GM19455 (cell line): Measurements from ENCODE around the gene IL1RAPL1.

Source experiments
- ATAC-seq: cut with Tn5 transposase; IDR thresholded peaks from one replicate; pipeline ENCODE4 v1.9.1; 2021; ENCODE audit not compliant: unreplicated experiment

IL1RAPL1 gene

DNA sequence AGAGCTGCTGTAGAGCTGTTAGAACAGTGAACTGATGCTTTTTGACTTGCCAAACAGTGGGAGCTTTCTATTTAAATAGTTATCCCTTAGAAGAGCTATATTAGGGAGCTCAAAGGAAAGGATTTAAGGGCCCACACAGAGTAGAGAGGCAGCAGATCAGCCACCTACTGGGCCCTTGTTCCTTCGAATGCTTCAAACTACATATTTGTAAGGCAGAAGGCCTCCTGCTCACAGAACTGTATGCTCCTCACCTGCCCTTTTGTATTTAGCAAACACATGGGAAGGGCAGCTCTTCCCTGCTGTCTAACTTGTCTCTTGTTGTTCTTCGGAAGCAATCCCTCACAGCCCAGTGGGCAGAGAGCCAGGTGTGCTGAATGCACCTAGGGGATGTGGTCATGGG, 38.0 kb downstream of the IL1RAPL1 start:
- ATAC-seq, result no peak

DNA sequence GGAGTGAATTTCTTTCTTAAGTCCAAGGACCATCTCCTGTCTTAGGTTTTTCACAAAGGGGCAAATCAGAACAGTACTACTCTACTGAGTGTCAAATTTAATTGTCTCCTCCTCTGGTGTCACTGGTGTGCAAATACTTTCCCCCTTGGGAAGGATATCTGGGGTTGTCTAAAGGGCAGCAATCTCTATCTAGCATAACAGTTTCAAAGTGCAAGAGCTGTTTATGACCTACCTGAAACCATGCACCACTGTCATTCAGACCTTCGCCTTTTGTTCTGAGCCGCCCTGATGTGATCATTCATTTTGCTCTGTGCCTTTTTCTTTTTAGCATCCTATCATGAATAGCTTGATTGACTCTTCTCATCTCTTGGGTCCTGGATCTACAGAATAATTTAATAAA, 39.3 kb downstream of the IL1RAPL1 start:
- no peak for ATAC-seq

DNA sequence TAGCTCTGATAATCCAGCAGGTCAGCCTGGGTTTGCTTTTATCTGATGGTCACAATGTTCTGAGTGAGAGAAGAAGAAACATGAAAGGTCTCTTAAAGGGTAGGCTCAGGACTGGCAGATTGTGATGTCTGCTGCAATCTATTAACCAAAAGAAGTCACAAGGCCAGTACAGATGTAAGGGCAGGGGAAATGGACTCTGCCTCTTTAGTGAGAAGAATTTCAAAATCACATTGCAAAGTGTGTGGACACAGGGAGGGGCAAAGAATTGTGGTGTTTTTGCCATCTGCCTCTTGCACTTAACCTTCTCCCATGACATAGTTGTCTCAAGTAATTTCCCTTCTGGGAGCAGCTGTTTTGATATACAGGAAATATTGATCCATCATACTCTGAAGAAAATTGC, 40.9 kb downstream of the IL1RAPL1 start:
- ATAC-seq, result no peak

DNA sequence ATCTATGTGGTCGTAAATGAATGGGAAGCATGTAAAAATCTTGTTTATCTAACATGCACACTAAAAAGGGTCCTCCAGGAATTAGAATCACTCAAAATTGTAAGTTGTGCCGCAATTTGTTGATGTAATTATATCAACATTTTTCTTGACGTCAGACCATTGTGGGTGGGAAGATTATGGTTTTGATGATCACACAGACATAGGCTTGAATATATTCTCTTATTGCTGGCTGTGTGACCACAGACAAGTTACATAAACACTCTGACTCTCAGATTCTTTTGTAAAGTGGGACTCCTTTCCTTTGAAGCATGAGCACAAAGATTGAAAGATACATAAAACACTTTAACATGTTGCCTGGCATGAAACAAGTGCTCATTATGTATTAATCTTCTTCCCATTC, 51.5 kb downstream of the IL1RAPL1 start:
- ATAC-seq, result no peak

DNA sequence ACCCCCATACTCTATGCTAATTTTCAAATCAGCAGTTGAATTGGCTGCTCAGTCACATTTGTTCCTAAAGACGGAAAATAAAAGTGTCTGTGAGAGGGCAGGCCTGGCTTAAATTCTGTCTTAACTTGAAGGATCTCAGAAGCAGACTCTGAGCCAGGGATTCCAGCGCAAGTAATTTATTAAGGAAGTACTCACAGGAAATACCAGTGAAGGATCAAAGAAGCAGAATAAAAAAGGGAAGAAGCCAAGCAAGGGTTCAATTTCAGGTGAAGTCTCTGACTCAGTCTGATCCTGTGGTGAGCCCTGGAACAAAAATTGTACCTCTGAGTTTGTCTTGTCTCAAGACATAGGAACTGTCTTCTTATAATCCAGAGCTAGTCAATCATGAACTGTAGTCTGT, 52.2 kb downstream of the IL1RAPL1 start:
- ATAC-seq, result no peak

DNA sequence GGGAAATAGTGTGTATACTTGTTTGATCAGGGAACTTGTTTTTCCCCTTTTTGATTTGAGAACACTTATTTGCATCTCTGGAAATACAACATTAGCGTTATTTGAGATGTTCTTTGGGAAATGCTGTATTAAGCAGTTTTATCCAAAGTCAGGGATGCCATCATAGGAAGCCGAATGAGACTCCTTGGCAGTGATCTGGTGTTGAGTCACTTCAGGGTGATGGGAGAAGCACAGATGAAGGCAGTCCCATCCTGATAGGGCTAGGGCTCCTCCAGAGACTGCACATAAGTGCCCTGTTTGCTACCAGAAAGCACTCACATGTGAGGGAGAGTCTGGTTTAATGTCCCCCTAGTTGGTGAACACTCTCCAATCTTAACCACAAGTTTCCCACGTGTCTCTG, 62.3 kb downstream of the IL1RAPL1 start:
- no peak for ATAC-seq

DNA sequence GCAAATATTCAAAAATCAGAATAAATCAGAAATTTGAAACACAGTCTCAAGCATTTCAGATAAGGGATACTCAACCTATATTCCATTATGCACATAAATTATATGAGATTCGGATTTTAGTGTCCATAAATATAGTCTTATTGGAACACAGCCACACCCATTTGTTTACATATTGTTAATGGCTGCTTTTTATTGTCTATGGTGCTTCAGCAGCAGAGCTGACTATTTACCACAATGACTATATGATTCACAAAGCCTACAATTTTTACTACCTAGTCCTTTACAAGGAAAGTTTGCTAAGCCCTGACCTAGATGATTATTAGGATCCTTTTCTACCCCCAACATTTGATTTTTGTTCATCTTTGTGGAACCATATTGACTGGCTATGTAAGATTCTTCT, 63.9 kb downstream of the IL1RAPL1 start:
- no peak for ATAC-seq

DNA sequence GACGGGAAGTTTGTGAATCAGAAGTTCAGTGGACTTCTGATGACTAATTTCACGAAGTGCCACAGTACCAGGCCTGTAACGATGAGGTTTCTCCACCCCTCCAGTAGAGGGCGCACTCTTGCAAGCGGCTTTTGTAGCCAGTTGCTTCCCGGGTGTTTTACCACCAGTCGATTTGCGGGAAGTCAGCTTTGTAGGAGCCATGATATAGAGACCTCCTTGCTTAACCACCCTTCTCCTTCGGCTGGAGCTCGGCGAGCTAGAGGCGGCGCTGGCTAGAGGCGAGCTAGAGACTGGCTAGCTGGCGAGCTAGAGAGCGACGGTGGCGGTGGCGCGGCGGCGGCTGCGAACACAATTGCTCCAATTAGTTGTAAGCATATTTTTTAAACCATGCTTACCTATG, 72.0 kb downstream of the IL1RAPL1 start:
- no peak for ATAC-seq

DNA sequence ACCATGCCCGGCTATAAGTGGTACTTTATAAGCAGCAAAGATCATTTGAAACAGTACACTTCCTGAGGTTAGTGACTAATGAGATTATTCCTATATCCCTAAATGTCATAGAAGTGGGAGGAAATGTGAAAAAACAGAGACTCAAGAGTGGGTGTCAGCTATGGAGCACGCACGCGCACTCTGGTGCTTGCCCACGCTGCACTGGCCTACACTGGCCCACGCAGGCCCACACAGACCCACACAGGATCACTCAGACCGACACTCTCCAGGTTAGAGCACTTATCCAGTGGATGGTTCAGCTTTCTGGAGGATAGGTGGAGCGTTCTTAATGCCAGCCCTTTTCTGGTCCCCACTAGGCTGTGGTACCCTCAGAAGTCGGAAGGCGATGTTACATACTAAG, 78.5 kb downstream of the IL1RAPL1 start:
- no peak for ATAC-seq

DNA sequence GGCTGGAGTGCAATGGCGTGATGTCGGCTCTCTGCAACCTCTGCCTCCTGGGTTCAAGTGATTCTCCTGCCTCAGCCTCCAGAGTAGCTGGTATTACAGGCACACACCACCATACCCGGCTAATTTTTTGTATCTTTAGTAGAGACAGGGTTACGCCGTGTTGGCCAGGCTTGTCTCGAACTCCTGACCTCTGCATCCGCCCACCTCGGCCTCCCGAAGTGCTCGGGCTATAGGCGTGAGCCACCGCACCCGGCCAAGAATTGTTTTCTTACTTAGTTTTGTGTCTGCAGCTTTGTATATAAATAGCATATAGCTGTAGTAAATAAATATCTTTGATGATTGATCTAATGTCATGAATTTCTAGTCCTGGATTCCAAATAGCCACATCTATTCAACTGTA, 81.1 kb downstream of the IL1RAPL1 start:
- ATAC-seq, result no peak

DNA sequence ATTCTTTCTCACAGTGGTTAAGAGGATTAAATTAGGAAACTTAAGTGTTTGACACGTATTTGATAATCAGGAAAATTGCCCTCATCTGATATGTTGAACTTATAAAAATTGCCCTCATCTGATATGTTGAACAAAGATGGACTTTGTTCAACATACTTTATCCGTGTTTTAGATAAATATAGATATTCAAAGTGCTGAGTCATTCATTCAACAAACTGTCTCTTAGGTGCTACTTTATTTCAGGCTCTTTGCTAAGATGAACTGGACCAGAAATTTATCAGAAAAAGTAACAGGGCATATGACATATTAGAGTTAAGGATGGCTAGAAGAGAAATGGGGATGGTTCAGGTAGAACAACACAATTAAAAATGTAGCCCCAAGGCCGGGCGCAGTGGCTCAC, 81.7 kb downstream of the IL1RAPL1 start:
- ATAC-seq, result no peak

DNA sequence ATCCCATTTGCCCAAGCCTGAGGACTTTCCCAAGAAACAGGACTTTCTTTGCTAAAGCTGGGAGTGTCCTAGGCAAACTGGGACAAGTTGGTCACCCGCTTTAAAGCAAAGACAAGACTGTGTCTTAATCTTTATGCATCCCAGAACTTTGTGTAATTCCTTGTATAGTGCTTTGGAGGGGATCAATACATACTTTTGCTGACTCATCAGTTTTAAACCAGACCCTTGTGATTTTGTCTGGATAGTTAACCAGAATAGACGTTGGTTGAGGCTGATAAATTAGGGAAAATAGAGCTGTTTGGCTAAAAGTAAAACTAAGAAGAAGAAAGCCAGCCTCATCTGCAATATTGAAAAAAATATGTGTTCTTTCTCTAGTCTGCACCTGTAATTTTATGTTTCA, 82.8 kb downstream of the IL1RAPL1 start:
- no peak for ATAC-seq

DNA sequence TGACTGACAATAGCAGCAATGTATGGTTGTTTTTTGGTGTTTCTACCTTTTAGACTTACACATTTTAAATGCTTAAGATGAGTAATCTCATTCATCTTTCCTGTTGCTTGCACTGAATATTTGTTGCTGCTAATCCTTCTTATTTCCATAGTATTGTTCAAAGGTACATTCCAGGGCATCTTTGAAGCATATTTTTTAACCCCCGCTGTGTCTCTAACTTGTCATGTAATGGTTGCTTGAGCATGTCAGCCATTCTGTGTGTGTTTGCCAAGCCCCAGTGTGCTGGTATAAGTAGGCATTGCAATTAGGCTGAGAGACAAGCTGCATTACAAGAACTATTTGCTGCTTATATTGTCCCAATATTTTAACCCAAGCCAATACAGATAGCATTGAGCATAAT, 87.9 kb downstream of the IL1RAPL1 start:
- ATAC-seq, result no peak

DNA sequence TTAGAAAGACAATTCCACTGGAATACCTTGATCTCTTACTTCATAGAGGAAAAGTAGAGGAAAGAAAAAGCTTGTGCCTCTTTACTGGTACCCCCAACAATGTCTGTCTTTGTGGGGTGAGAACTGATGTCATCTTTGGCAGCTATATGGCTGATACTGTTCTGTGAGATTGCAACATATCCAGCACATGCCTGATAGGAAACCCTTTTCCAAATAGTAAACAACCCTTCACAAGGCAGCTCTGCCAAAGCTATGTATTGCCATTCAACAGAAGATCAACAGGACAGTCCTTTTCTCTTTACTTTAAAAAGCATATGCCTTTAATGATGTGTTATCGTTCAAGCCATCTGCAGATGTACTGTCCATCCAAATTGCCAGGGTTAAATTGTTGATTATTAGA, 105.9 kb downstream of the IL1RAPL1 start:
- no peak for ATAC-seq

DNA sequence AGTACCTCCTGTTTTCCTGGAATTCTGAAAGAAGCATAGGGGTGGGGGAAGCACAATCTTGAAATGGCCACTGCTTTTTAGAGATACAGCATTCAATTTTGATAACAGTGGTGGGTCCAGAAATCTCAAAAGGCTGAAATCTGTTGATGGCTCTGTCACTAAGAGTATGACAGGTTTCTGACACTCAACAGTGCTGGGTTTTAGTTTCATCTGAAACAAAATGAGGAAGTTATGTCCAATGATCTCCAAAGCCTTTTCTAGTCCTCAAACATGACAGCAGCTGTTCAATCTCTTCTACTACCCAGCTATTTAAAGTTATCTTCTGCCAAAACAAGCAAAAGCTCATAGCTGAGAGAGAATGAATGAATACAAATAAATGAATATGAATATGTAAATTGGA, 110.5 kb downstream of the IL1RAPL1 start:
- ATAC-seq, result no peak

DNA sequence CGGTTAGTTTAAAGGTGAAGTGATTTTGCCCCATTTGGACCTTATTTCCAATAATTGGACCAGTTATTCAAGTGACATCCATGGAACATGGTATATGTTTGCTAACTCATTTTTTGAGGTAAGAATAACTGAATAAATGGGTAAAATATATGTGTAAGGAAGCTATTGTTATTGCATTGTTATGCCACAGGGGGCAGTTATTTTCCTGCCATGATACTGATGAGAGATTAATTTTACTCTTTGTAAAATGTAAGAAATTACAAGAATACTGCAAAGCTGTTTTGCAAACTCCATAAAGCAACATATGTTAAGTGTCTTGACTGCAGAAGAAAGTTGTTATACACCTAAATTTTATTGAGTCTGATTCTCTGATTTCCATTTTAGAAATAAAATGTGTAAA, 114.0 kb downstream of the IL1RAPL1 start:
- ATAC-seq, result no peak

DNA sequence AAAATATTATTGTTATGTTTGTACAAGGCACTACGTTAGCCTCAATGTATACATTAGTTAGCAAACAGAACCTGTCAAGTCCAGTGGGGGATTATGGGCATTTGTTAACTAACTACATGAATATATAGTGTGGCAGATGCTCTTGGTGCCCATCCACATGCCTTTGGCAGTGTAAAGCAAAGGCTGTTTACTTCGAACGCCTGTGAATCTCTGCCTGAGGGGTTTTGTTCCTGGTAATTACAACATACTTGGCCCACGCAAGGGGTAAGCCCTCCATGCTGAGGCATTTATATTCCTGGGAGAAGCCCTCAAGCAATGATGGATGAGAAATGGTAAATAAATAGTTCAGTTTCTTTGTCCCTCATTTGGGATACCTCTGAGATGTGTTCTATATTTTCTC, 119.7 kb downstream of the IL1RAPL1 start:
- no peak for ATAC-seq

DNA sequence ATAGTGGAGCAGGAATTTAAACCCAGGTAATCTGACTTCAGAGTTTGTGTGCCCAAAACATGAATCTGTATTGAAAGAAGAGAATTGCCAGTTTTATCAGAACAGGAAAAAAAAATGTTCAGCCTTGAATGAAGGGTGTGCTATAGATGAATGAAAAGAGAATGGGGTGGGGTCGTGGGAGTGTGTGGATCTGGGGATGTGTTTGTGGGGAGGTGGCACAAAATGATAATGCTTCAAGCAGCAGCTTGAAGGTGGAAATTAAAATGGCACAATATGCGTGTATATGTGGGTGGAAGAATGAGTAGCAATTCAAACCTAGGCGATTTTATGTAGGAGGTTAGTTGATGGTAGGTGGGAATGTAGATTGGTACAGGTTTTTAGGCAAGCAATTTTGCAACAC, 122.2 kb downstream of the IL1RAPL1 start:
- ATAC-seq, result no peak

DNA sequence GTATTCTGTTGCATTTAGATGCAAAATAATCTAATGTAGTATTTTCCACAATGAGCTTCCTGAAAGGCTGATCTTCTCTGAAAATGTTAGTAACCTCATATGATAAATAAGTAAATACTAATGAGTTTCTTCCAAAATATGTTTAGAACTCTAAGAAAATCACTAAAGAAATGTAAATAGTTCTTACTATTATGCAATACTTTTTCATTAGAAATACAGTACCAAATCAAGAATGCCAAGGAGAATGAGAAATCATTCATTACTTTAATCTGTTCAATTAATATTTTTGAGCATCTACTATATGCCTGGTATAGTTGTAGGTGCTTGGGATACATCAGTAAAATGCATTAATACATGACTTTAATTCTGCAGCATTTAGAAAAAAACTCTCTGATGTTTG, 130.6 kb downstream of the IL1RAPL1 start:
- ATAC-seq, result no peak

DNA sequence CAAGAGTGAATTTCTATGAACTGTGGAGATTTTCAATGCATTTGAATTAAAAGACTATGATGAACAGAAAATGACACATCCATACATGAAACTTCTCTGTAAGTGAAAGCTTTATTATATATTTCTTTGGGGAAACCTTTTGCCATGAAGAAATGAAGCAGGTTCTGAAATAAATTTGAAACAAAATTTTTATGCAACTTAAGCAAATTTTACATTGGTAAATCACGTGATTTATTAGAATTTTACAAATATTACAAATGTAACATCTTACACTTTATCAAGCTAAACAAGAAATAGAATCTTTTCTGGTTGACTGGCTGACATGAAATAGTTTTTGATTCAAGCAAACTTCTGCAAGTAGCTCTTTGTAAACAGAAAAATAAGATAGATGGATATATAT, 131.2 kb downstream of the IL1RAPL1 start:
- ATAC-seq, result no peak

DNA sequence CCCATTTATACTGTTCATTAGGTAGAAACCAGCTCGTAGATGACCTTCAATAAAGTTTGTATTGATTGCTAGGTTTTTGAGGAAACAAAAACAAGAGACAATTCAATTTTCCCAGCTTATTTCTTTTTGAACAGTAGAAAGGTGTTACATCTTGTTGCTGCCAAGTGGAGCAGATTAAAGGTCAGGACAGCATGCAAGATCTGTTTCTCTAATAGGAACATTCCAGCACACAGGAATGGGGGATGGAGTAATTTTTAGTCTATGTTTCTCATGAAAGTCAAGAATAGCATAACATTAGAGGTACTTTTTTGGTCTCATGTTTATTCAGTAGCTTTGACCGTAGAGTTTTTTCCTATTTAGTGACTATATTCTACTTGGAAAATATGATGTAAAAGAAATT, 132.4 kb downstream of the IL1RAPL1 start:
- no peak for ATAC-seq

DNA sequence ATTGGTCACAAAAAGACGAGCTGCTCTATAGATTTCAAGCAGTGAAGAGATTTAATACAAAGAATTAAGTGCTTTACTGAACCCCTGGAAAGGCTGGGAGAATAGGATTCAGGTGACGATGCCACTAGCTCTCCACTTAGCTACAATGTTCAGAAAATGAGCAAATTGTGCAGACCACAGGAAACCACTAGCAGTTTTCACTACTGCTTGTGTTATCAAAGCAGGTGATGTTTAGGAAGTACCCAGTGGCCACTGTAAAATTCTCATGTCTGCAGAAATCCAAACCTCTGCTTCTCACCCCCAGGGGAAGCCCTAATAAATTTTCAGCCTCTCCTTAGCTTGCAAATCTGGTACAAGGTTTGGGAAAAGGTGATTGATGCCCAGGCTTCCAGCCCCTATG, 165.1 kb downstream of the IL1RAPL1 start:
- ATAC-seq, result no peak

DNA sequence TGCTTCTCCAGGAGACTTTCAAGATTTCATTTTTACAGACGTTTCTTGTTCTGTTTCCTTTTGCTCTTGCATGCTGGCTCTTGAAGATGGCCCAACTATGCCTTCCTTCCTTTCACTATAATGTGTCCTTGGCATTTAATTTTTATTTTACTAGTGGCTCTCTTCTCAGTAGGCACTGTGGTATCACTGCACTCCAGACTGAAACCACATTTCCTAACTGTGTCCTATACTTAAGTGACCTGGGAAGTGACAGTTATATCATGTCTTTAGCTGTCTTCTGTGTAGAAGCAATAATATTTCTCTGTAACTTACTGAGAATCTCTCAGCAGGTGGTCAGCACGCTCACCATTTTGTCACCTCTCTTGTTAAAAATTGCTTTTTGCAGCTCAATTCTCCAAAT, 168.9 kb downstream of the IL1RAPL1 start:
- no peak for ATAC-seq

DNA sequence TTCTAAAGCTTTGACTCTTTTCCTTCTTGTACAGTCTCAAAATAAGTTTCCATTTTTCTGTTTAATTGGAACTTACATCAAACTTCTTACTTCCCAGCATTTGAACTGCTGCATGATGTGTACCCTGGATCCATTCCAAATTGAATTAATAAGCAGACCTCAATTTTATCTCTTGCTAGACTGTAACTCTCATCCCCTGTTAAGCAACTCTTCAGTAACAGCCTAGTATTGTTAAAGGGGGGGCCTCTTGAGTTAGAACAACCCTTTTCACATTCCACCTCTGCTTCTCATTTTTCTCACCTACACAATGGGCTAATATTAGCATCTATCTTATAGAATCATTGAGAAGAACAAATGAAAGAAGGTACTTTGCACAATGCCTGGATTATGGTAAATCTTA, 169.4 kb downstream of the IL1RAPL1 start:
- ATAC-seq, result no peak
